ENCODE results near the gene TMC1. TPM values are rescaled to one million over a fixed set of nuclear protein-coding genes. Genes with fewer than 3 reads are reported as not detected.

TMC1 gene
- total and polyA plus RNA-seq, 10 of the 15 experiments (the other 5 are each of a cell fraction or from before 2014, with no cell fraction given), result 0.06 to 0.94 (median 0.40) TPM; not detected in 1

- H3K4me1 ChIP-seq (ENCODE audit: control insufficient read depth, insufficient read depth, low read length), result peaks cover 14% of the 10 kb centered on the region
- CTCF ChIA-PET, result interaction anchor here (1.4 to 1.7 kb wide), 2 partner anchors 186 to 354 kb away, joined by 4 read pairs; no protein-coding TSS in a partner anchor
- H2AFZ ChIP-seq (ENCODE audit: control insufficient read depth, low read depth, low read length), result peak overlapping the region; percentile 30; the same call in 1 of the 2 replicates
- H3K36me3 ChIP-seq (ENCODE audit: control insufficient read depth in 2 of 2, insufficient read depth in 2 of 2, low read length in 1 of 2), result no peaks in the 10 kb centered on the region
- no peaks in the 10 kb centered on the region for H3K27me3 ChIP-seq (replicated peaks in 1 of 2; ENCODE audit: control insufficient read depth in 2 of 2, insufficient read depth in 2 of 2, low read length in 1 of 2)
- H3K27ac ChIP-seq (ENCODE audit: control insufficient read depth, insufficient read depth), result no peak overlapping the region
- DNase-seq (ENCODE audit: low read depth, low spot score) (peak; percentile 51), ATAC-seq (peak; percentile 99), FAIRE-seq (no peak)
- no TSS peak for BruUV-seq (replicated peaks)
- RAD21 ChIA-PET (ENCODE audit: unreplicated experiment), result no interaction called here
- no CpG with 5 or more reads among the region's 1 CpG for WGBS (ENCODE audit: insufficient coverage, insufficient replicate concordance, low lambda C conversion rate, missing lambda C conversion rate)
- in situ Hi-C loops (cut with MboI) (no loop called here), intact Hi-C loops (cut with micrococcal nuclease; ENCODE audit: unreplicated experiment) (no loop called here)
- 0 out of 2 replicates have a peak overlapping the region, but pooled peaks have one; percentile 10 for H3K4me2 ChIP-seq (ENCODE audit: control insufficient read depth, insufficient read depth)
- peaks cover 6% of the 10 kb centered on the region; the same call in 2 of the 3 replicates for H3K9me3 ChIP-seq (replicated peaks; ENCODE audit: control insufficient read depth, insufficient read depth, low read length)
- no peak overlapping the region for H3K4me3 ChIP-seq
- POLR2A ChIA-PET, result no interaction called here
- H4K20me1 ChIP-seq (ENCODE audit: control insufficient read depth, insufficient read depth), result no peaks in the 10 kb centered on the region
- no peaks in the 10 kb centered on the region for H3K79me2 ChIP-seq (ENCODE audit: control insufficient read depth, insufficient read depth, low read length)
- SMC1A ChIA-PET (ENCODE audit: uncharacterized antibody, unreplicated experiment), result interaction anchor here (0.8 to 0.9 kb wide), 2 partner anchors 11 to 356 kb away, joined by 4 read pairs; no protein-coding TSS in a partner anchor
- no peak overlapping the region for H3K9ac ChIP-seq (ENCODE audit: control insufficient read depth, insufficient read depth, low read length)
- TF ChIP-seq ZNF207 (IDR thresholded peaks at IDR 0.05; ENCODE audit: borderline replicate concordance) (no peak), NR2F1 (conservative IDR thresholded peaks at IDR 0.05) (no peak), MEF2B (IDR thresholded peaks at IDR 0.05; ENCODE audit: partially characterized antibody, poor library complexity, severe bottlenecking) (no peak), SPI1 (IDR thresholded peaks at IDR 0.05; ENCODE audit: borderline replicate concordance, insufficient read depth, low read depth, low read length) (peak; percentile 15; the same call in 1 of the 2 replicates), ATF3 (IDR thresholded peaks at IDR 0.05; ENCODE audit: borderline replicate concordance, extremely low read depth, low read depth, low read length) (no peak), PKNOX1 (IDR thresholded peaks at IDR 0.05) (peak; percentile 77), RCOR1 (conservative IDR thresholded peaks at IDR 0.05; ENCODE audit: low read depth, low read length) (no peak), GABPA (IDR thresholded peaks at IDR 0.05; ENCODE audit: low read depth) (no peak), PBX3 (IDR thresholded peaks at IDR 0.05; ENCODE audit: insufficient replicate concordance, low read depth, low read length) (peak; percentile 9), BCL11A (IDR thresholded peaks at IDR 0.05; ENCODE audit: low read depth, low read length) (0 out of 2 replicates have a peak, but pooled peaks have one; percentile 11), SKIL (IDR thresholded peaks at IDR 0.05; ENCODE audit: low read depth, poor library complexity, severe bottlenecking) (no peak), BMI1 (IDR thresholded peaks at IDR 0.05; ENCODE audit: borderline replicate concordance) (peak; percentile 82; the same call in 1 of the 2 replicates), ZNF687 (IDR thresholded peaks at IDR 0.05) (no peak), TCF3 (IDR thresholded peaks at IDR 0.05; ENCODE audit: borderline replicate concordance, insufficient read depth, low read depth, low read length) (no peak)
Measured at GRCh38 chr9:72635197-72635596, 113.8 kb downstream of the TMC1 start.

Measured in GM12878 (cell line).